ENCODE data around the gene CHST10. TPM values are rescaled to one million over a fixed set of nuclear protein-coding genes. Genes with fewer than 3 reads are reported as not detected.

The CHST10 gene
- total and polyA plus RNA-seq, 5 donors from 2014 or later = 0.20 to 0.81 (median 0.75) TPM; not detected in 2

DNA sequence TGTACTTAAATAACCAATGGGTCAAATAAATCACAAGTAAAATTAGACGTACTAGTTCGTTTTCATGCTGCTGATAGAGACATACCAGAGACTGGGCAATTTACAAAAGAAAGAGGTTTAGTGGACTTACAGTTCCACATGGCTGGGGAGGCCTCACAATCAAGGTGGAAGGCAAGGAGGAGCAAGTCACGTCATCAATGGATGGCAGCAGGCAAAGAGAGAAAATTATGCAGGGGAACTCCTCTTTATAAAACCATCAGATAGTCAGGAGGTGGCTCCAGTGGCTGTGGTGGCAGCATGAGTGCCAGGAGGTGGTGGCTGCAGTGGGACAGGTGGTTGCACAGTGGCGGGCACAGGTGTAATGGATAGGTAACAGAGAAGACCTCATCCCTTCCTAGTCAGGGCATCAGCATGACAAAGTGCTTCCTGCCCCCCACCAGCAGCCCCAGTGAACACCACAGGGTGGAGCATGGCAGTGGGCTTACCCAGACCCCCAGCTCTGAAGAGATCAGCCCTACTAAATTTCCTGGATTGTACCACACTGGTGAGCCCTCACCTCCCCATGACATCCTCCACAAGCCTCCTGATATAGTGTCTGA is 6.9 kb upstream of the CHST10 start:
- H3K4me3 Mint-ChIP-seq = peak overlapping the region in 1 of 4 donors; percentile 16
- no peak overlapping the region for H3K27ac ChIP-seq (ENCODE audit: insufficient read depth, low read length, poor library complexity, severe bottlenecking)

DNA sequence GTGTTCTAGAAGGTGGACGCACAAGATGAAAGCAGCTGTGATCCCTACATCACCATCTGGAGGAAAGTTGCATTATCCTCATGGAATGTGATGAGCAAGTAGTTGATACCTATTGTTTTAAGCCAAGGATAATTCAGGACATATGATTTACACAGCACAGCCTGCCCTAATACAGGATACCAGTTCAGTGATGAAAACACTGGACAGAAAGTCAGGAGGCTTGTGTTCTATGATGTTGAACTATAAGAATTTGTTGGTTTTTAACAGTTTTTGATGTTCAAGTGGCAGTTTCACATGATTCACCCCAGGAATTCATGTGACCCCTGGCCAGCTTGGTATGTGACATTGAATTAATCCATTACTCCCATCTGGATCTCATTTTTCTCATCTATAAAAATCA is 6.2 kb upstream of the CHST10 start:
- DNase-seq (no peak), ATAC-seq (ENCODE audit: low read depth in 2 of 2) (no peak)
- Mint-ChIP-seq H3K4me1 (peaks cover 0 to 4% (median 2%) of the 10 kb centered on the region in 4 donors), H3K4me3 (no peak overlapping the region), H3K36me3 (no peaks in the 10 kb centered on the region), H3K27me3 (peaks cover 26% of the 10 kb centered on the region), H3K9me3 (peaks cover 0 to 3% (median 0%) of the 10 kb centered on the region in 7 donors), H3K27ac (no peak overlapping the region)
- peaks cover 3% of the 10 kb centered on the region for H3K27me3 ChIP-seq (ENCODE audit: control insufficient read depth, insufficient read depth, low read length)
- H3K4me3 ChIP-seq (ENCODE audit: low read depth, low read length) = no peak overlapping the region
- no peaks in the 10 kb centered on the region for H3K4me1 ChIP-seq (ENCODE audit: control insufficient read depth, insufficient read depth, low read length, poor library complexity, severe bottlenecking)
- H3K36me3 ChIP-seq (ENCODE audit: control insufficient read depth, insufficient read depth, low read length) = no peaks in the 10 kb centered on the region
- H3K27ac ChIP-seq (ENCODE audit: insufficient read depth, low read length, poor library complexity, severe bottlenecking) = no peak overlapping the region
- no peaks in the 10 kb centered on the region for H3K9me3 ChIP-seq (ENCODE audit: control insufficient read depth in 2 of 2, low read length in 2 of 2)

More for the DNA sequence above, 6.9 kb upstream of the CHST10 start:
- Mint-ChIP-seq H3K9me3 (peaks cover 0 to 4% (median 0%) of the 10 kb centered on the region in 7 donors), H3K27me3 (peaks cover 31% of the 10 kb centered on the region), H3K27ac (no peak overlapping the region), H3K36me3 (no peaks in the 10 kb centered on the region), H3K4me1 (peaks cover 0 to 4% (median 2%) of the 10 kb centered on the region in 4 donors)
- Histone ChIP-seq H3K9me3 (ENCODE audit: control insufficient read depth in 2 of 2, low read length in 2 of 2) (no peaks in the 10 kb centered on the region), H3K4me1 (ENCODE audit: control insufficient read depth, insufficient read depth, low read length, poor library complexity, severe bottlenecking) (no peaks in the 10 kb centered on the region), H3K27me3 (ENCODE audit: control insufficient read depth, insufficient read depth, low read length) (peaks cover 3% of the 10 kb centered on the region), H3K4me3 (ENCODE audit: low read depth, low read length) (no peak overlapping the region), H3K36me3 (ENCODE audit: control insufficient read depth, insufficient read depth, low read length) (no peaks in the 10 kb centered on the region)
- DNase-seq (no peak), ATAC-seq (ENCODE audit: low read depth in 2 of 2) (no peak)

DNA sequence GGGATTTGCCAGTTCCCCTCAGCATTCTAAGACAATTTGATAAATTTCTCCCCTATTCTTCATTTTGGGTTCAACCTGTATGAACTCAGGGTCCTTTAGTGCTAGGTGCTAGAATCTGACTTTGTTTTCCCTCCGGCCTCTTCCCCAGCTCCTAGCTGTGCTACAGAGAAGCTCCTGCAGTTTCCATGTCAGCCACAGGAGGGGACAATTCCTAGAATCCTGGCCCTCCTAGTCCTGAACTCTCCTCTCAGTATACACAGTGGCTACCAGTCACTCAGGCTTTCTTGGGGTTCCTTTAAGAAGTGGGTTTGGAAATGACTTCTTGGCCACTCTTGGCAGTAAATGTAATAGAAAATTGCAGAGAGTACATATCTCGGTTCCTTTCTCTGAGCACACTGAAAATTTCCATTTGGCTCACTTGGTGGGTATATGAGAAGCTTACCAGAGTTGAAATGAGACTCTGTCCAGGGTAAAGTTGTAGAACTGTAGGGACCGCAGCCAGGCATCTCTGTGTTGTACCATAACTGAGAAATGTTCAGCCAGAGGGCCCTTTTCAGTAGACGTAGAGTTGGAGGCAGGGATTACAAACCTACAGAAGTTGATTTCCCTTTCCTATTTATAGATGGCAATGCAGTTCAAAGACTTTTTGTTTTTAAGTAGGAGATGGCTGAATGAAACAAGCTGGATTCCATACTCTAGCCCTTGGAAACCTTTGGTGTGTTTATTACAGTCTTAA is 5.0 kb upstream of the CHST10 start:
- no peak overlapping the region for H3K27ac Mint-ChIP-seq
- Histone ChIP-seq H3K27me3 (ENCODE audit: control insufficient read depth, insufficient read depth, low read length) (peaks cover 3% of the 10 kb centered on the region), H3K4me1 (ENCODE audit: control insufficient read depth, insufficient read depth, low read length, poor library complexity, severe bottlenecking) (no peaks in the 10 kb centered on the region), H3K9me3 (ENCODE audit: control insufficient read depth in 2 of 2, low read length in 2 of 2) (no peaks in the 10 kb centered on the region), H3K36me3 (ENCODE audit: control insufficient read depth, insufficient read depth, low read length) (no peaks in the 10 kb centered on the region), H3K4me3 (ENCODE audit: low read depth, low read length) (no peak overlapping the region), H3K27ac (ENCODE audit: insufficient read depth, low read length, poor library complexity, severe bottlenecking) (no peak overlapping the region)
- no peak for DNase-seq
- H3K4me1 Mint-ChIP-seq = peaks cover 0 to 5% (median 1%) of the 10 kb centered on the region in 4 donors
- no peak for ATAC-seq (ENCODE audit: low read depth in 2 of 2)
- H3K27me3 Mint-ChIP-seq = peaks cover 25% of the 10 kb centered on the region
- no peak overlapping the region for H3K4me3 Mint-ChIP-seq
- H3K9me3 Mint-ChIP-seq = peaks cover 0 to 3% (median 0%) of the 10 kb centered on the region in 7 donors
- H3K36me3 Mint-ChIP-seq = no peaks in the 10 kb centered on the region

DNA sequence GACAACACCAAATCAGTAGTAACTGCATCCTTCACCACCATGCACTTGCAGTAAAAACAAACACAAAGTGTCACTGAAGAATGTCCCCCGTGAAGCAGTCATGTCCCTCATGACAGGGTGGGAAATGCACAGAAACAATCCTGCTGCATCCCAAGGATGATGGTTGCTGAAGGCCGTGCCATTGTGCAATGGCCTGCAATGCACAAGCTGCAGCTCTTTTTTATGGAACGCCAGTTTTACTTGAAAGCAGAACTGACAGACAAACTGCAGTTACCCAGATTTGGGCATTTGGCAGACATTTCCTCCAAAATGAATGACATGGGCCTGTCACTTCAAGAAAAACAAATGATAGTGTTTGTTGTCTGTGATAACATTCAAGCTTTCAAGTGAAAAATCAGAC is 2.4 kb upstream of the CHST10 start:
- Mint-ChIP-seq H3K36me3 (no peaks in the 10 kb centered on the region), H3K4me3 (no peak overlapping the region)
- DNase-seq = no peak

DNA sequence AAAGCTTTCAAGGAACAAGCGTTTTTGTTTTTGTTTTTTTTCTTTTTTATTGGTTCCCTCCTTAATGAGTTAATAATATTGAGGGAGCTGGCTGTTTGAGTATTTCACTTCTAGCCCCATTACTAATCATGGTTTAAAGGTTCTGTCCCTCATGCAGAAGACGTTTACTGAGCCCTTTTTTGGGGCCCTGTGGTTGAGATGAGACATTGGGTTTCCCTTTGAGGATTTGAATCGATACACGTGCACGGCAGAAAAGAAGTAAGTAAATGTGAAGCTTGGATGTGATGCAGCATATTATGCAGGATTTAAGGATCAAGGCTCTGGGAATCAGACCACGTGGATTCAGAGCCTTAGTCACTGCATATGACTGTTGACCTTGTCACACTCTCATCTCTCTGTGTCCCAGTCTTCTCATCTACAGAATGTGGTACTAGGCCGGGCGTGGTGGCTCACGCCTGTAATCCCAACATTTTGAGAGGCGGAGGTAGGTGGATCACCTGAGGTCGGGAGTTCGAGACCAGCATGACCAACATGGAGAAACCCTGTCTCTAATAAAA is 1.0 kb upstream of the CHST10 start:
- Mint-ChIP-seq H3K9me3 (no peaks in the 10 kb centered on the region), H3K36me3 (no peaks in the 10 kb centered on the region), H3K27ac (peak overlapping the region in 1 of 3 donors; percentile 23), H3K4me1 (peaks cover 0 to 14% (median 4%) of the 10 kb centered on the region in 4 donors), H3K4me3 (peak overlapping the region in 3 of 4 donors; percentile 47 to 82 (median 78)), H3K27me3 (peaks cover 38% of the 10 kb centered on the region)
- Histone ChIP-seq H3K4me1 (ENCODE audit: control insufficient read depth, insufficient read depth, low read length, poor library complexity, severe bottlenecking) (peaks cover 9% of the 10 kb centered on the region), H3K36me3 (ENCODE audit: control insufficient read depth, insufficient read depth, low read length) (no peaks in the 10 kb centered on the region), H3K27ac (ENCODE audit: insufficient read depth, low read length, poor library complexity, severe bottlenecking) (no peak overlapping the region), H3K27me3 (ENCODE audit: control insufficient read depth, insufficient read depth, low read length) (peaks cover 12% of the 10 kb centered on the region), H3K9me3 (ENCODE audit: control insufficient read depth in 2 of 2, low read length in 2 of 2) (no peaks in the 10 kb centered on the region), H3K4me3 (ENCODE audit: low read depth, low read length) (no peak overlapping the region)
- no peak for ATAC-seq (ENCODE audit: low read depth in 2 of 2)
- DNase-seq = no peak

More for the DNA sequence above, 2.4 kb upstream of the CHST10 start:
- Mint-ChIP-seq H3K4me1 (peaks cover 0 to 14% (median 4%) of the 10 kb centered on the region in 4 donors), H3K9me3 (no peaks in the 10 kb centered on the region), H3K27ac (no peak overlapping the region), H3K27me3 (peaks cover 33% of the 10 kb centered on the region)
- Histone ChIP-seq H3K4me3 (ENCODE audit: low read depth, low read length) (no peak overlapping the region), H3K27ac (ENCODE audit: insufficient read depth, low read length, poor library complexity, severe bottlenecking) (no peak overlapping the region), H3K4me1 (ENCODE audit: control insufficient read depth, insufficient read depth, low read length, poor library complexity, severe bottlenecking) (peaks cover 9% of the 10 kb centered on the region), H3K36me3 (ENCODE audit: control insufficient read depth, insufficient read depth, low read length) (no peaks in the 10 kb centered on the region), H3K27me3 (ENCODE audit: control insufficient read depth, insufficient read depth, low read length) (peaks cover 12% of the 10 kb centered on the region), H3K9me3 (ENCODE audit: control insufficient read depth in 2 of 2, low read length in 2 of 2) (no peaks in the 10 kb centered on the region)
- ATAC-seq (ENCODE audit: low read depth in 2 of 2) = no peak

DNA sequence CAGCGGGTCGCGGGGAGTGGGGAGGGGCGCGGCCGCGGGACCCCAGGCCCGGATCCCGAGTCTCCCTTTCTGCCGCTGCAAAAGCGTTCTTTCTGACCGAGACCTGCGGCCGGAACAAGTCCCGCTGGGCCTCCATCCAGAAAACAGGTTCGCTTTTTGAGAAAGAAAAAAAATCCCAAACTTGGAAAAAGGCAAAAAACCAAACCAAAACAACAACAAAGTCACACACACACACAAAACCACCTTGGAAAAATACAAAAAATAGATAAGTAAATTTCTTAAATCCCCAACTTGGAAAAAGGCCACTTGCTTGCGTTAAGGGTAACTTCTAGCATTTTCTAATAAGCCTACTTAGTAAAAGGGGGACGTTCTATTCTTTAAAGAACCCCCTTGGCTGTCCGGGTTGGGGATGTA is 250 bp upstream of the CHST10 start:
- Mint-ChIP-seq H3K4me1 (peaks cover 0 to 14% (median 4%) of the 10 kb centered on the region in 4 donors), H3K27me3 (peaks cover 38% of the 10 kb centered on the region), H3K27ac (no peak overlapping the region), H3K36me3 (no peaks in the 10 kb centered on the region), H3K4me3 (peak overlapping the region in 2 of 4 donors; percentile 81 to 82), H3K9me3 (no peaks in the 10 kb centered on the region)
- Histone ChIP-seq H3K27me3 (ENCODE audit: control insufficient read depth, insufficient read depth, low read length) (peaks cover 12% of the 10 kb centered on the region), H3K4me3 (ENCODE audit: low read depth, low read length) (peak overlapping the region; percentile 41), H3K36me3 (ENCODE audit: control insufficient read depth, insufficient read depth, low read length) (no peaks in the 10 kb centered on the region), H3K4me1 (ENCODE audit: control insufficient read depth, insufficient read depth, low read length, poor library complexity, severe bottlenecking) (peaks cover 9% of the 10 kb centered on the region), H3K9me3 (ENCODE audit: control insufficient read depth in 2 of 2, low read length in 2 of 2) (no peaks in the 10 kb centered on the region), H3K27ac (ENCODE audit: insufficient read depth, low read length, poor library complexity, severe bottlenecking) (no peak overlapping the region)
- DNase-seq (no peak), ATAC-seq (ENCODE audit: low read depth in 2 of 2) (no peak)

DNA sequence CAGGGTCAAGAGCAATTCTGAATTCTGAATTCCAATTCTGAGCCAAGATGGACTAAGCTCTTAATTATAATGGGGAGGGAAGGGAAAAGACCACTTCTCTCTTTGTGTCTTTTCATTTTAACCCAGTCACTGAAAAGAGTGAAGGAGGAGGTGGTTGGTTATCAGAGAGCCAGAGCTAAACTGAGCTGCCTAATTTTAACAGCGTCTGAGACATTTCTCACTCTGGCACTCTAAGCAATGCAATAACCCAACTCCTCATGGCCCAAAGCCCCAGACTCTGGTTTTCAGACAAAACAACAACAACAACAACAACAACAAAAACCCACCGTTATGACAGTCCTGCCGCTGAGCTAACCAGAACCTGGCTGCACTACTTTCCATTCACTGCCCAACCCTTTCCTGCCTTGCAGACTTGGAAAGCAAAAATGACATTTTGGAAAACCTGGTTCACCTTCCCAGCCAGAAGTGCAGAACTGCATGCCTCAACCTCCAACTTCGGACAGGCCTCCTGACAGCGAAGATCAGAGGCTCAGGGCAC is 1.0 kb downstream of the CHST10 start:
- Mint-ChIP-seq H3K36me3 (no peaks in the 10 kb centered on the region), H3K27ac (peak overlapping the region in 1 of 3 donors; percentile 73), H3K27me3 (peaks cover 38% of the 10 kb centered on the region), H3K9me3 (no peaks in the 10 kb centered on the region), H3K4me1 (peaks cover 0 to 14% (median 4%) of the 10 kb centered on the region in 4 donors), H3K4me3 (peak overlapping the region; percentile 58 to 86 (median 78))
- no peaks in the 10 kb centered on the region for H3K36me3 ChIP-seq (ENCODE audit: control insufficient read depth, insufficient read depth, low read length)
- DNase-seq (no peak), ATAC-seq (ENCODE audit: low read depth in 2 of 2) (no peak)
- peaks cover 12% of the 10 kb centered on the region for H3K27me3 ChIP-seq (ENCODE audit: control insufficient read depth, insufficient read depth, low read length)
- no peaks in the 10 kb centered on the region for H3K9me3 ChIP-seq (ENCODE audit: control insufficient read depth in 2 of 2, low read length in 2 of 2)
- H3K27ac ChIP-seq (ENCODE audit: insufficient read depth, low read length, poor library complexity, severe bottlenecking) = no peak overlapping the region
- H3K4me1 ChIP-seq (ENCODE audit: control insufficient read depth, insufficient read depth, low read length, poor library complexity, severe bottlenecking) = peaks cover 9% of the 10 kb centered on the region
- peak overlapping the region; percentile 33 for H3K4me3 ChIP-seq (ENCODE audit: low read depth, low read length)

All from CD4-positive, CD25-positive, alpha-beta regulatory T cell (primary cell).